HCT116 (cell line): ENCODE measurements around the gene AXIN1. TPM values are rescaled to one million over a fixed set of nuclear protein-coding genes. Genes with fewer than 3 reads are reported as not detected.

Experiments used
- ATAC-seq: fragments of 200-7000 bp; cut with Tn5 transposase; 2 replicates; pipeline ENCODE4 v1.9.1; 2020; ENCODE audit warnings: mild to moderate bottlenecking, moderate library complexity
- BruUV-seq: library from RNA; stranded (reverse); fragments of 400-500 nt; replicated peaks from 2 replicates; lab custom pipeline; 2021; lab: Mats Ljungman, UMichigan
- CTCF ChIA-PET: fragments of 300-600 bp; sonication (Branson Sonifier 250); formaldehyde crosslinking; loops from one replicate; lab custom pipeline; 2021; ENCODE audit warnings: antibody characterized with exemption; lab: Charles Lee
- POLR2A ChIA-PET: fragments of 300-600, 350-600 bp; sonication (Branson Sonifier 250); formaldehyde crosslinking; loops from one replicate; lab custom pipeline; 2021; ENCODE audit warnings: antibody characterized with exemption; lab: Charles Lee
- RAD21 ChIA-PET, 2 experiments: fragments of 300-600 bp; sonication (Branson Sonifier 250); formaldehyde crosslinking; loops; one replicate each; lab custom pipeline; 2023; ENCODE audit warnings: low total read pairs in 2 of 2; ENCODE audit not compliant: uncharacterized antibody in 2 of 2, unreplicated experiment in 2 of 2, low non-redundant PET in 1 of 2; lab: Charles Lee
- DNase-seq: peaks from one replicate; pipeline ENCODE4 v3.0.0-alpha.2; 2010; ENCODE audit warnings: low read depth, low spot score
- H2AFZ ChIP-seq: fragments of 200-600 bp; shearing (Covaris generic), sonication (generic); 2 replicates; pipeline ENCODE4 v1.6.1; 2017; ENCODE audit warnings: low read depth, mixed run types, mixed read lengths, antibody characterized with exemption, low read length; ENCODE audit not compliant: poor library complexity, severe bottlenecking
- H3K27ac ChIP-seq: 2 replicates; pipeline ENCODE4 v1.5.1; 2012; ENCODE audit warnings: low read depth, low read length
- H3K27me3 ChIP-seq: fragments of 200-600 bp; sonication (generic); 2 replicates; pipeline ENCODE4 v1.6.1; 2016; ENCODE audit warnings: mixed run types, low read length, mixed read lengths; ENCODE audit not compliant: insufficient read depth
- H3K36me3 ChIP-seq, 2 experiments: fragments of 200-500 bp in 1 of 2; fragments of 200-600 bp in 1 of 2; sonication (Bioruptor generic) in 1 of 2; sonication (generic) in 1 of 2; 2 replicates each; pipeline versions ENCODE4 v1.5.1 to v1.6.1; 2014 to 2016; ENCODE audit warnings: low read length in 2 of 2, inconsistent platforms in 1 of 2, mixed read lengths in 1 of 2, mixed run types in 1 of 2; ENCODE audit not compliant: insufficient read depth in 2 of 2, control insufficient read depth in 1 of 2
- H3K4me1 ChIP-seq, 2 experiments: fragments of 200-600 bp in 1 of 2; sonication (generic) in 1 of 2; 2 replicates each; pipeline versions ENCODE4 v1.5.1 to v1.6.1; 2012 to 2017; ENCODE audit warnings: low read length in 2 of 2, inconsistent platforms in 1 of 2, mild to moderate bottlenecking in 1 of 2, mixed read lengths in 1 of 2, mixed run types in 1 of 2, moderate library complexity in 1 of 2; ENCODE audit not compliant: insufficient read depth in 2 of 2, control insufficient read depth in 1 of 2
- H3K4me2 ChIP-seq: fragments of 200-600 bp; sonication (generic); 2 replicates; pipeline ENCODE4 v1.6.1; 2017; ENCODE audit warnings: mixed run types, low read length, mixed read lengths
- H3K4me3 ChIP-seq, 2 experiments: fragments of 200-600 bp in 1 of 2; sonication (generic) in 1 of 2; replicated peaks in 1 of 2; 2 replicates each; pipeline ENCODE4 v1.5.1; 2011 to 2016; ENCODE audit warnings: low read length in 2 of 2, control low read depth in 1 of 2, low read depth in 1 of 2, mild to moderate bottlenecking in 1 of 2, mixed read lengths in 1 of 2, mixed run types in 1 of 2
- H3K79me2 ChIP-seq: fragments of 200-600 bp; sonication (generic); 2 replicates; pipeline ENCODE4 v1.6.1; 2017; ENCODE audit warnings: mild to moderate bottlenecking, mixed run types, low read length, moderate library complexity, mixed read lengths; ENCODE audit not compliant: insufficient read depth
- H3K9ac ChIP-seq: fragments of 200-600 bp; sonication (generic); 2 replicates; pipeline ENCODE4 v1.6.1; 2016; ENCODE audit warnings: low read length, mixed read lengths
- H3K9me2 ChIP-seq: fragments of 200-600 bp; sonication (generic), shearing (Covaris generic); 2 replicates; pipeline ENCODE4 v1.6.1; 2017; ENCODE audit warnings: mixed run types, mild to moderate bottlenecking, moderate library complexity; ENCODE audit not compliant: insufficient read depth
- H3K9me3 ChIP-seq, 2 experiments: fragments of 200-500 bp in 1 of 2; fragments of 200-600 bp in 1 of 2; sonication (Bioruptor generic) in 1 of 2; sonication (generic) in 1 of 2; 2 replicates each; pipeline ENCODE4 v1.6.1; 2014 to 2017; ENCODE audit warnings: low read length in 2 of 2, mixed read lengths in 2 of 2, inconsistent platforms in 1 of 2, low read depth in 1 of 2, mild to moderate bottlenecking in 1 of 2, mixed run types in 1 of 2, moderate library complexity in 1 of 2; ENCODE audit not compliant: control insufficient read depth in 1 of 2, insufficient read depth in 1 of 2
- H4K20me1 ChIP-seq: fragments of 200-600 bp; sonication (generic), shearing (Covaris generic); 2 replicates; pipeline ENCODE4 v1.6.1; 2017; ENCODE audit warnings: mixed run types, mild to moderate bottlenecking, moderate library complexity; ENCODE audit not compliant: insufficient read depth
- ATF3 ChIP-seq: IDR thresholded peaks from 2 replicates; pipeline ENCODE4 v1.6.1; 2012
- CTCF ChIP-seq, 3 experiments: fragments of 200-600 bp in 1 of 3; sonication (generic) in 1 of 3; IDR thresholded peaks in 2 of 3; conservative IDR thresholded peaks in 1 of 3; 2 replicates each; pipeline ENCODE4 v1.5.1; 2012 to 2017; ENCODE audit warnings: low read depth in 2 of 3, low read length in 2 of 3, antibody characterized with exemption in 1 of 3, borderline replicate concordance in 1 of 3, control low read depth in 1 of 3, mild to moderate bottlenecking in 1 of 3, mixed read lengths in 1 of 3, mixed run types in 1 of 3, moderate library complexity in 1 of 3; ENCODE audit not compliant: insufficient read depth in 1 of 3
- ELF1 ChIP-seq: IDR thresholded peaks from 2 replicates; pipeline ENCODE4 v1.6.1; 2012; ENCODE audit warnings: low read depth, borderline replicate concordance
- EZH2phosphoT487 ChIP-seq: fragments of 200-600 bp; IDR thresholded peaks from 2 replicates; pipeline ENCODE4 v1.6.1; 2018; ENCODE audit warnings: antibody characterized with exemption, borderline replicate concordance
- FOSL1 ChIP-seq: IDR thresholded peaks from 2 replicates; pipeline ENCODE4 v1.6.1; 2012; ENCODE audit warnings: low read depth
- JUND ChIP-seq: IDR thresholded peaks from 2 replicates; pipeline ENCODE4 v1.6.1; 2012
- MAX ChIP-seq: IDR thresholded peaks from 2 replicates; pipeline ENCODE4 v1.6.1; 2012
- POLR2A ChIP-seq: IDR thresholded peaks from 2 replicates; pipeline ENCODE4 v1.7.0; 2011; ENCODE audit warnings: borderline replicate concordance; ENCODE audit not compliant: insufficient read depth, insufficient read length; ENCODE audit errors: extremely low read depth
- POLR2AphosphoS5 ChIP-seq: IDR thresholded peaks from 2 replicates; pipeline ENCODE4 v1.6.1; 2011; ENCODE audit warnings: mild to moderate bottlenecking, low read depth, low read length, moderate library complexity
- SIN3A ChIP-seq: IDR thresholded peaks from 2 replicates; pipeline ENCODE4 v1.6.1; 2012; ENCODE audit warnings: low read depth
- SP1 ChIP-seq: IDR thresholded peaks from 2 replicates; pipeline ENCODE4 v1.6.1; 2012; ENCODE audit warnings: low read depth
- TCF7L2 ChIP-seq: IDR thresholded peaks from 2 replicates; pipeline ENCODE4 v1.7.0; 2011; ENCODE audit warnings: borderline replicate concordance, inconsistent platforms; ENCODE audit not compliant: insufficient read depth, insufficient read length; ENCODE audit errors: extremely low read depth
- YY1 ChIP-seq: IDR thresholded peaks from 2 replicates; pipeline ENCODE4 v1.6.1; 2011; ENCODE audit warnings: low read length, low read depth, moderate library complexity, mild to moderate bottlenecking; ENCODE audit not compliant: insufficient replicate concordance; ENCODE audit errors: extremely low read depth
- intact Hi-C: fragments of 100-400 bp; cut with micrococcal nuclease; formaldehyde crosslinking; loops from 2 replicates; pipeline ENCODE4 v1.10.0; 2022
- total RNA-seq: library from RNA; stranded (reverse); gene quantifications from one replicate; pipeline ENCODE4 v1.2.1, GENCODE V29; 2021; ENCODE audit not compliant: unreplicated experiment

The AXIN1 gene
- total RNA-seq, 1 experiment from 2014 or later = 20.2 TPM

GRCh38 chr16:379183-379960, 26.8 kb upstream of the AXIN1 start:
- DNase-seq (no peak), ATAC-seq (peak; percentile 26)
- Histone ChIP-seq H3K27ac (peak overlapping the region; percentile 32; the same call in 1 of the 2 replicates), H3K4me3 (no peak overlapping the region), H2AFZ (no peak overlapping the region), H4K20me1 (no peaks in the 10 kb centered on the region), H3K9ac (no peak overlapping the region), H3K4me2 (no peak overlapping the region), H3K36me3 (no peaks in the 10 kb centered on the region), H3K9me2 (no peaks in the 10 kb centered on the region), H3K27me3 (no peaks in the 10 kb centered on the region), H3K79me2 (peaks cover 7% of the 10 kb centered on the region; the same call in 1 of the 2 replicates), H3K4me1 (peaks cover 6 to 18% of the 10 kb centered on the region in 2 experiments; a peak in 3 of 4 replicates), H3K9me3 (no peaks in the 10 kb centered on the region)
- POLR2A ChIA-PET = no interaction called here
- TF ChIP-seq FOSL1 = no peak
- no peak for TF ChIP-seq JUND
- no peak for TF ChIP-seq SIN3A
- no peak for TF ChIP-seq ATF3
- no peak for TF ChIP-seq CTCF (IDR thresholded peaks at IDR 0.05 in 2 of 3, conservative IDR thresholded peaks at IDR 0.05 in 1 of 3; ENCODE audit: borderline replicate concordance in 1 of 3, insufficient read depth in 1 of 3, low read depth in 2 of 3, low read length in 2 of 3)
- no peak for TF ChIP-seq TCF7L2
- TF ChIP-seq ELF1 = no peak
- TF ChIP-seq POLR2A = no peak
- TF ChIP-seq EZH2phosphoT487 = no peak
- no peak for TF ChIP-seq MAX
- TF ChIP-seq YY1 = no peak
- no peak for TF ChIP-seq SP1
- no peak for TF ChIP-seq POLR2AphosphoS5
- BruUV-seq = no TSS peak
- CTCF ChIA-PET = no interaction called here
- intact Hi-C loops = no loop called here
- RAD21 ChIA-PET = no interaction called here
